Activated CD4-positive, alpha-beta T cell treated with anti-CD3 and anti-CD28 coated beads, Interleukin-2, amount 50 U/mL, for 24 hours (primary cell): Measurements from ENCODE around the gene MAPK1.
"Not testable (repeated sequence)": the region's sequence is repeated elsewhere in the genome, so short reads cannot be mapped to it uniquely, and the experiment has no call there.

Experiments
- DNase-seq, 2 donors: peaks; one replicate each; pipeline ENCODE4 v3.0.0-alpha.2; 2020; ENCODE audit warnings: low read depth in 1 of 2, low spot score in 1 of 2

MAPK1 gene

DNA sequence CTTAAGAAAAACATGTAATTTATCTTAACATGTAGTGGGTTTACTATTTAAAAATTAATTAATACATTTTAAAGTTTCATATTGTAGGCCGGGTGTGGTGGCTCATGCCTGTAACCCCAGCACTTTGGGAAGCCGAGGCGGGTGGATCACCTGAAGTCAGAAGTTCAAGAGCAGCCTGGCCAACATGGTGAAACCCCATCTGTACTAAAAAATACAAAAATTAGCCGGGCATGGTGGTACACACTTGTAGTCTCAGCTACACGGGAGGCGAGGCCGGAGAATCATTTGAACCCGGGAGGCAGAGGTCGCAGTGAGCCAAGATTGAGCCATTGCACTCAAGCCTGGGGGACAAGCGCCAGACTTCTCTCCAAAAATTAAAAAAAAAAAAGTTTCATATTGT lies 73.7 kb downstream of the MAPK1 start:
- not testable (repeated sequence) for DNase-seq

DNA sequence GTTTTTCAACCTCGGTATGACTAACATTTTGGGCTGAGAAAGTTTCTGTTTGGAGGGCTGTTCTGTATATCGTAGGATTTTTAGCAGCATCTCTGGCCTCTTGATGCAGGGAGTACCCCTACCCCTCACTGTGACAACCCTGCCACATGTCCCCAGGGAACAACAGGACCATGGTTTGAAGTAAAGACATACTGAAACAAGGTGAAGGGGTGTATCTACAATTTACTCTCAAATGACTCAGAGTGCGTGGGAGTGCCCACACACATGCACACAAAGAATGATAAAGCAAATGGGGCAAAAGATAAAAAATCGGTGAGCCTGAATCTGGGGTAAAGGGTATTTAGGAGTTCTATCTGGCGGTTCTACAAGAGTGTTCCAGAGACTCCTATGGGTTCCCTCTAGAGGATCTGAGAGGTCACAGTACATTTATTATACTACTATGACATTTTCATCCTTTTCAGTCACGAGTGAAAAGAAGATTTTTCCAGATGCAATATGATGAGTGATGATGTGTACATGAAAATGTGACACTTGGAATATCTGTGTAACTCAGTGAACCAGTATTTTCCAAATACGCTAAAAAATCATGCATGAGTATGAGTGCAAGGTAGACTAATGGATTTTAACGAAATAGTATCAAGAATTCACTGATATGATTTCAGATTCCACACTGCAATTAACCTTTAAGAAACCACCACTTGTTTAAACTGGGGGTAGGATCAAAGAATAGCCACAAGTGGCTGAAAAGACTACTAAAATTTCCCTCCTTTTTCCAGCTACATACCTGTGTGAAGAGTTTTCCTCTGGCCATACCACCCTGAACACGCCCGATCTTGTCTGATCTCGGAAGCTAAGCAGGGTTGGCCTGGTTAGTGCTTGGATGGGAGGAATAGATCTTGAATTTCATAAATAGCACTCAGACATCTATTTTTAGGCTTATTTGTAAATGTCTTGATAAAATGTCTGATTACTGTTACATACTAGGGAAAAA lies 75.5 kb downstream of the MAPK1 start:
- peak; percentile 21 to 51 for DNase-seq

DNA sequence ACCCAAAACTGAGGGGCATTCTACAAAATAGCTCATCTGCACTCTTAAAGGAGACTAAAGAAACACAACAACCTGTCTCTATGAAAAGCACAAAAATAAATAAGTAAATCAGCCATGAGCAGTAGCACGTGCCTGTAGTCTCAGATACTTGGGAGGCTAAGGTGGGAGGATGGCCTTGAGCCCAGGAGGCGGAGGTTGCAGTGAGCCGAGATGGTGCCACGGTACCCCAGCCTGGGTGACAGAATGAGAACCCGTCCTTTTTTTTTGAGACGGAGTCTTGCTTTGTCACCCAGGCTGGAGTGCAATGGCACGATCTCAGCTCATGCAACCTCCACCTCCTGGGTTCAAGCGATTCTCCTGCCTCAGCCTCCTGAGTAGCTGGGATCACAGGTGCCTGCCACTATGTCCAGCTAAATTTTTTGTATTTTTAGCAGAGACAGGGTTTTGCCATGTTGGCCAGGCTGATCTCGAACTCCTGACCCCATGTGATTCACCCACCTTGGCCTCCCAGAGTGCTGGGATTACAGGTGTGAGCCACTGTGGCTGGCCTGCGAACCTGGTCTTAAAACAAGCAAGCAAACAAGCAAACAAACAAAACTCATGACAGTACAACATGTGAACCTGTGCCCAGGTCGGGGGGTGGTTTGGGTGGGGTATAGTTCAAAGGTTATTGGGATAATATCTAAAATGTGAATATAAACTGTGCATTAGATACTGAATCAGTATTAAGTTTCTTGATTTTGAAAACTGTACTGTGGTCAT lies 76.4 kb downstream of the MAPK1 start:
- not testable (repeated sequence) for DNase-seq

DNA sequence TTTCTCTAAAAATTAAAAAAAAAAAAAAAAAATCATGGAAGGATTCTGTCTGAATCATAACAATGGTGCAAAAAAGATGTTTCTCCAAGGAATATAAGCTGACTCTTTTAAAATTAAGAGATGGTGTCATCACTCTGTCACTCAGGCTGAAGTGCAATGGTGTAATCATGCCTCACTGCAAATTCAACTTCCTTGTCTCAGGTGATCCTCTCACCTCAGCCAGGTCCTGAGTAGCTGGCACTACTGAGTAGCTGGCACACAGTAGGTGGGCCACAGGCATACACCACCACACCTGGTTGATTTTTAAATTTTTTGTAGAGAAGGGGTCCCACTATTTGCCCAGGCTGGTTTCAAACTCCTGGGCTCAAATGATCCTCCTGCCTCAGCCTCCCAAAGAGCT lies 77.1 kb downstream of the MAPK1 start:
- no peak for DNase-seq

DNA sequence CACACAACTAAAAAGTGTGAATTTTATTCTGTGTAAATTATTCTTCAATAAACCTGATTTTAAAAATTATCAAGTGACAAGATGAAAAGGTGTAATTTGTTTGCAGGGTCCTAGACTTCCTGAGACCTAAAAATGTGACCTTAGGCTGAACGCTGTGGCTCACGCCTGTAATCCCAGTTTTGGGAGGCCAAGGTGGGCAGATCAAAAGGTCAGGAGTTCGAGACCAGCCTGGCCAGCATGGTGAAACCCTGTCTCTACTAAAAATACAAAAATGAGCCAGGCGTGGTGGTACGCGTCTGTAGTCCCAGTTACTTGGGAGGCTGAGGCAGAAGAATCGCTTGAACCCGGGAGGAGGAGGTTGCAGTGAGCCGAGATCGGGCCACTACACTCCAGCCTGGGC lies 79.9 kb downstream of the MAPK1 start:
- not testable (repeated sequence) for DNase-seq

DNA sequence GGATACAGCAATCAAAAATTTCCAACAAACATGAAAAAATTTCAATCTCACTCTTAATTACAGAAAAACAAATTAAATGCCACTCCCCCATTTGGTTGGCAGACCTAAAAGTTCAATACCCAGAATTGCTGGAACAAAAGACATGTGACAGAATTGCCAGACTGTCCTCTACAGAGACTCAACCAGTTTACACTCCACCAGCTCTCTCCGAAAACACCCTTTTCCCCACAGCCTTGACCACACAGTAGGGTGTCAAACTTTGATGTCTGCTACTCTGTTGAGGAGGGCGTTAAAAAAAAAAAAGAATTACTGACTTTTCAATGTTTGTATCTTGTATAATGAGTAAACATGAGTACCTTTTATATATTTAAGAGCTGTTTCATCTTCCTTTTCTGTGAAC lies 87.2 kb downstream of the MAPK1 start:
- no peak for DNase-seq

DNA sequence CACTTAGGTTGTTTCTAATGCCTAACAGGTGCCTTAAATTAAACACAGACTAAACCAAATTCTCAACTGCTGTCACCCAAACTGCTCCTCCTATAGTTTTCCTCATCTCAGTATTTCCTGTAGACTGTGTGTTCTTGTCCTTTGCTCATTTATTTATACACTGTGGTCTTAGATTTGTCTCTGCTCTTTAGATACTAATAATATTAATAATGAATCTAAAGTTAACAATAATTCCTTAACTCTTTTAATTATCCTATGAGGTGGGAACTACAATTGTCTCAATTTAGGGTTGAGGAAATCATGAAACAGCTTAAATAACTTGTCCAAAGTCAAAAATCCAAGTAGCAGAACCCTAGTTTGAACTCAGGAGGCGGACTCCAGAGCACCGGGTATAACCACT lies 88.0 kb downstream of the MAPK1 start:
- DNase-seq, result no peak

DNA sequence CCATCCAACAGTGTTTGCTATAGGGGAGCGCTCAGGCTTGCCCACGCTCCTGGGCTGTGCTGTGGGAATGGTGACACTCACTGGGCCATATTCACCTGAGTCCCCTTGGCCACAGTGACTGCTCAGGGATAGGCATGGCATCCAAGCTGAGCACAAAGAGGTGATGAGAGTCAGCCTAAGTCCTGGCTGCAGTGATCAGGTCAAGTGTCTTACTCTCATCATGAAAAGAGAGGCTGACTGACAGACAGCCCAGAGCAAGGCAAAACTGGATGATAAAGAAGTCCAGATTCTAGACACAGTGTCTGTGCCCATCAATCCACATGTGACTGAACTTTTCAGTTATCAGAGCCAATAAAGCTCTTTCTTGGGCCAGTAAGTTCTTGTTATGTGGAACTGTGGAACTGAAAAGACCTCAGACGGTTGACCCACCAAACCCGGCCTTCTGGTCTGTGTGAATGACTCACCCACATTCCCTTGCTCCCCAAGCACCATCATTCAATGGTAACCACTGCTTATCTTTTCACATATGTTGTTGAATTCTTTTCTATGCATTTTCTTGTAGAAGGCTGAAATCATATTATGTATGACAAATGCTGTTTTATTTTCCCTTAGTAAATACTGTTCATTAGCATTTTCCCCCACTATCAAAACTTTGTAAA lies 88.6 kb downstream of the MAPK1 start:
- no peak for DNase-seq

DNA sequence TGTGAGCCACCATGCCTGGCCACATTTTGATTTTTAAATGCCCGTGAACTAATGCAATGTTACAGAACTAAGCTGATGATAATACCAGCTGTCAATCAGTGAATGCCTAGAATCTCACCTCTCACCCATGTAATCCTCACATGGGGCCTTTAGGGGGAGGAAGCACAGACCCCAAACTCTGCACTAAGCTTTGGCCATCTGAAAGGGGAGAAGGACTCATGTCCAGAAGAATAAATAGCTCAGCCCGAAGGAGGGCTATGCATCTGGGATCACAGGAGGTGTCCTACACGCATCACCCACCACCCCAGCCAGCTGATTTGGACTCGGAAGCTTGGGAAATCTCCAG lies 95.8 kb downstream of the MAPK1 start:
- no peak for DNase-seq

DNA sequence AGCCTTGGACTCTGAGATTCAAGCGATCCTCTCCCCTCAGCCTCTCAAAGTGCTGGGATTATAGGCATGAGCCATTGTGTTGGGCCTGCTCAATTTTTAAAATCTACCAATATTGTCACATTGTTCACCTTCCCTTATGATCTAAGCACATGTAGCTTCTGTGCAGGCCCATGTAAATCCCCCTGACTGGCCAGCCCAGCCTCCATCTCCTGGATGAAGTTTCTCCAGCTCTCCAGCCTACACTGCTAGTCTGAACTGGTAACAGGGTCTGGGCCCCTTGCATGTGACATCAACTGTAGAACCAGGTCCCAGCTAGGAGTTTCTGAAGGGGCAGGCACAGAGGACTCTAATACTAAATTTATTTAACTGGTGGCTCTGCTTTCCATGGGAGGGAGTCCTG lies 99.0 kb downstream of the MAPK1 start:
- no peak for DNase-seq

DNA sequence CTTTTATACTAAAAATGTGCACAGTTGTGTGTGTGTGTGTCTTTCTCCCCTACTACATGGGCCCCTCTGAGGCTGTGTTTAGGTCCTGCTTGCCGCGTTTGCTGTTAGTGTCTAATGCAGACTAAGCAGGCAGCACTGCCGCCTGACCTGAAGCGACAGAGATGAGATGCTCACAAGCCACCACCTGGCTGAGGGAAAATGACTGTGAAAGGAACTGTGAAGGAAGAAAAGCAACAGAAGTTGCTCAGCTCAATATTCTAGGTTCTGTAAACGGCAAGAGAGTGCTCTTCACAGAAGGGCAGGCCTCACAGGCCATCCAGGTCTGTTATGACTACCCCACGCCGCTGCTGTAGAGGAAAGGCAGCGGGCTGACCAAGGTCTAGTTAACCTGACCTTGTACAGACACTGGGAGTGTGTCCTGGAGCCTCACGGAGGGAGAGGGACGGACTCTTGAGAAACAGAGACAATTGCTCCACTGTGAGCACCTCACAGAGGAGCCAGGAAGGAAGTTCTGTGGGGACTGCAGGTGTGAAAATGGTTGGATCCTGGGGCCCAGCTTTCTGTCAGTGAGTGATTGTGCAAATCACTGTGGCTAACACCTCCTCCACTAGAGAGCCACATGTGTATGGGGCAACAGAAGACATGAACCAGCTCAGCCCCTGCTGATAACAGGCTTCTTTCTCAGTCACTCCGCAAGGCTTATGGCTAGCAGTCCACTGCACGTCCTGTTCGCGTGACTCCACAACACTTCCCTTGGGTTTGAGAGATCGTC lies 100.6 kb downstream of the MAPK1 start:
- peak; percentile 16 to 38 for DNase-seq

DNA sequence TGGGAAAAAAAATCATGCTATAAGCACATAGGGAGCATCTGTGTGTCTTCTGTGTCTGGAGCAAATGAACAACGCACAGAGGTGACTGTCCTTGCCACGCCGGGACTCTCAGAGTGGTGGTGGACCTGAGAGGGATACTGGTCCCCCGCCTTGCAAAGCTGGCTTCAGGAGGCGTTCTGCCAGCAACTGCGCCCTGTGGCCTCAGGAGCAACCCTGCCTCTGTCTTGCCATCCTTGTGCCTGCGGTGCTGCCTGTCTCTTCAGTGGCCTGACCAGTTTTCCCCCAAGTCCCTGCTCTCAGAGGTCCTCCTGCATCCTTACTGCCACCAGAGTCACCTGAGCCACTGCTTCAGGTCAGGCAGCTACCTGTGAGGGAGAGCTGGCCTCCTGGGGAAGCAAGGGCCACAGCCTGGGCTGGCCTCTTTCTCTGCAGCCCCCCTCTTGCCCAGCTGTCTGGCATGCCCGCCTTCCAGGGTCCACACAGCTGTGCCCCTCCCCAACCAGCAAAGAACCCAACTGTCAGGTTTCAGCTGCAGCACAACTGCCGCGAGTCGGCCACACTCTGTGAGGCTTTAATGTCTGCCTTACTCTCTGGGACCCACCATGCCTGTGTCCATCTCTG lies 101.4 kb downstream of the MAPK1 start:
- no peak for DNase-seq

DNA sequence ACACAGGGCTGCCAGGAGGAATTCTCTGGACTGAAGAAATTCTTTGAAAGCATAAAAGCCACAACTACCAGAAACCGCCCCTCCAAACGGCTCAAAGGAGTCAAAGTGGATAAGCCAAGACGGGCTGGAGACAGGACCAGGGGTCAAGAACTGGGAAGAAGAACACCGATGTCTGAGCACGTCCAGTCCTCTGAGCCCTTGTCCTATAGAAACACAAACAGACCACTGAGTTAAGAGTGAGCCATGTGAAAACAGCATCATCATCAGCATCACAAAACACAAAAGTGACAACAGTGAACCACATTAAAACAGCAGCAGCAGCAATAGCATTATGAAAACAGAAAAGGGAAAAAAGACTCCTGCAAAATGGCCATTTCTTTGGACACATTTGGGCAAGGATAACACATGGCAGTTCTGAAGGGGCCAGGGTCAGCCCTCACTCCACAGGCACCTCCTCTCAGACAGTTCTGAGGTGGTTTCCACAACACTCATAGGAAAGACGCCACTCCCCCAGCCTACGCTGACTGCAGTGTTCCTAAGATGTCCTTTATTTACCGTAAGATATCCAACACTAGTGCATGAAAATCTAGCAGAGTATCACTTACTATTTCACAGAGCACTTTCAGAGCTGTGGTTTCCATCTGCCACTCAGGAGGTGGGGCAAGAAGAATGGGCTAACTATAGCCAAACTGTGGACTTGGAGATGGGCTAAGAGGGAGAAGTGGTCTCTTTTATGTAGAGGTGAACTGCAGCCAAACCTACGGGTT lies 103.2 kb downstream of the MAPK1 start:
- DNase-seq, result no peak

DNA sequence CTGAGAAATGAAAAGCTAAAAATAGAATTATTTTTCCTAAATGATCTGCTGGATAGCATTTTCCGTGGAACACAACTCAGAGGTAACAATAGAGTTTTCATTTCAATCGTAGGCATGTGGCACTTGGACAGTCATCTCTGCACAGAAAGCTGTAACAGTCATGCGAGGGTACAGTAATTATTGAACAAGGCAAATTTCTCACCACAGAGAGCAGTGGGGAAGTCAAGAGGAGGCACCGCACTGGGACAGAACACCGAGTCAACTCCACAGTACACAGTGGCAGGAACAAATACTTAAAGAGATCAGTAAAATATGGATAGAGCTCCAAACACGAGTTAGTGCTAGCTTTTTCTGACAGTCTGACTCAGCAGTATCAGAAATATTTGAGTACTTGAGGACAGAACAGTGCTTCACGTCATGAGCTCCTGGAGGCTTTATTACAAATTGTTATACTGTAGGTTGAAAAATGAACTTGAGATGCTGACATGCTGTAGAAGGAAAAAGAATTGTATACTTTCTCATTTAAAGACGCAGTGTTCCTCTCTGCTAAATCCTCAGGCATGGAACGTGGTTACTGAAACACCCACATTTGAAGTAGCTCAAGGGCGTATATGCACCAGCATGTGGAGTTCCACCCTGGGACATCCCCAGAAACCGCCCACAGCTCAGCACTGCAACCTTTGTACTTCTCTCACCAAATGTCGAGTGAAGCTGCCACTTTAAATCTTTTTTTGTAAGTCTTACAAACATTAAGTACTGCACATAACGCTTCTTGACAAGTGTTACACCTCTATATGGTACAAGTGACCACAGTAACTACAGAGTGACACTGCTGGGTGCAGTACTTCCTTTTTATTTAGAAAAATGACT lies 104.5 kb downstream of the MAPK1 start:
- peak in 1 of 2 donors; percentile 30 for DNase-seq

DNA sequence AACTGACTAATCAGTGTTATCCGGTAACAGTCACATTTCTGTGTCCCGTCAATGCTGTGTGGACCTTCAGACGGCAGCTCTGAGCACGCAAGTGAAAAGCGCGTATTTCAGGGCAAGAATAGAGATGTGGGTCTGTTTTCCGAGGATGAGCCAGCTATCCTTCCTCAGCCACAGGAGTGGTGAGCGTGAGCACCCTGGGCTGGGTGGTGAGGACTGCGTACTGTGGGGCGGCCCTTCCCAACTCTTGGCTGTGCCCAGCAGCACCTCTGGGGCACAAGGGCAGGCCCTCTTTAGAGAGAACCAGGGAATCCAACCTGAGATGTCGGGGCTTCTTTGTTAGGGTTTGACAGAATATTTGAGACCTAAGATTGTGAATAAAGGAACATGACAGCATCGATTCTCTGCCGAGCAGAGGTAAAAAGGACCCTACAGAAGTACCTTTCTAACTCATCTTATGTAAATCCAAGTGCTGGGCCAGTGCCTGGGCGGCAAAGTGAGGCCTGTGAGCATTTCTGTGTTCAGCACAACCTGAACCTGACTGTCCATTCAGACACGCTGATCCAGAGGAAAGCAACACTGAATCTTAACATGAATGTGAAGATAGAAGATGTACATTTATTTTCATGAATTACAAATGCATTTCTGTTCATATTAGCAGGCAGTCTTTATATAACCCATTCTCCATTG lies 105.3 kb downstream of the MAPK1 start:
- no peak for DNase-seq

DNA sequence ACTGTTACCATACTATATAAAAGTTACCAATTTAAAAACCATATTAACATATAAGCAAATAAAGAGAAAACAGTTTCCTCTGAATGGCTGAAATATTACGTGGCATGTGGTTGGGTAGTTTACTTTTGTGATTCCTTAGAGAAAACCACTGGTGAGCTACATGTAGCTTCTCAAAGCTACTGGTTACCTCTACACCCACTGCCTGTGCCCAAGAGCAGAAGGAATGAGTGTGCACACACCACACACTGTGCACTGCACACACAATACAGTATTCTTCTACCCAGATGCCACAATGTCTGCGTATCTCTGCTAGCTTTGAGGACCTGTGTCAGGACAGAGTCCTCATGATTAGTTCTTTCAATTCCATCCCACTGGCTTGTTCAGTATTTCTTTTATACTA lies 106.4 kb downstream of the MAPK1 start:
- DNase-seq, result no peak

DNA sequence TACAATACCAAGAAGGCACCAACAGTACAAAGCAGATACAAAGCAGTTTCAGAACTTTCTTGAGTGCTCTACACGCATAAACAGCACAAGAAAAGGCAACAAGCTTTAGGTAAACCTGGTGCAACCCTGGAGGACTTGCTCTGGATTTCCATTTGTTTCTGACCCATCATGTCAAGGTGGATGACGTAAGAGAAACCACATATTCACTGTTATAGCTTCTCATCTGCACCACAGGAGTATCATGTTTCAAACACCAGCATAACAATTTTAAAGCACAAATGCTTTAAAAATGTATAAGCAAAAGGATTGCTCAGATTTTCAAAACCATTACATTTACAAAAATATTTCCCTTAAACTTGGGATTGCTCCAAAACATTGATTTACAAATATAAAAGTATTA lies 106.8 kb downstream of the MAPK1 start:
- no peak for DNase-seq

DNA sequence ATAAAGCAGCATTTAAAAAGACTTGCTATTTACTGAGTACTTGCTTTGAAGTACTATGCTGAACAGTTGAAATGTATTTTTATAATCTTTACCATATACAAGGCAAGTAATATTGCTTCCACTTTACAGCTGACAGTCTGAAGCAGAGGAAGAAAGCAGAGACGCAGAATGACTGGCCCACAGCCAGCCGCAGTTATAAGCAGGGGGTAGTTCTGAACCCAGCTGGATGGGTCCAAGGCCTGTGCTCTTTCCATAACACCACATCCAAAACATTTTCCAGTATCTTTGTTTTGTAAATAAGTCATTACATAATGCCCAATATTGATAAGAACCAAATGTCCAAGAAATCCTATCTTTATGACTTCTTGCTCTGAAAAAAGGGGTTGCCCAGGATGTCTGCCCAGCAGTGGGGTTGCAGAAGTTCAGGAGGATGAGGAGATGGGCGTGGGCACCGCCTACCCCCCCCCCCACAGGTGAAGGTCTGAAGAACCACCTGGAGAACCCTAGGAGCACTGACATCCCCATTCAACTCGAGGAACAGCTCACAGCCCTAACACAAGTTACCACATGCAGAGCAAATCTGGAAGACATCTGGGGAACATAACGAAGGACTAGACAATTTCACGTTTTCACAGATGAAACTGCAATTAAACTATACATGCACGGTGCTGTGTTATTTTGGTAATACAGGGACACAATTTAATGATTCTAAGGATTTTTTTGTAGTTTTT lies 107.6 kb downstream of the MAPK1 start:
- DNase-seq, result no peak
